GM03348 (cell line): ENCODE results near the gene CCDC102A.

Source experiments
- DNase-seq: peaks from one replicate; pipeline ENCODE4 v3.0.0; 2012; ENCODE audit warnings: low spot score

The CCDC102A gene

DNA sequence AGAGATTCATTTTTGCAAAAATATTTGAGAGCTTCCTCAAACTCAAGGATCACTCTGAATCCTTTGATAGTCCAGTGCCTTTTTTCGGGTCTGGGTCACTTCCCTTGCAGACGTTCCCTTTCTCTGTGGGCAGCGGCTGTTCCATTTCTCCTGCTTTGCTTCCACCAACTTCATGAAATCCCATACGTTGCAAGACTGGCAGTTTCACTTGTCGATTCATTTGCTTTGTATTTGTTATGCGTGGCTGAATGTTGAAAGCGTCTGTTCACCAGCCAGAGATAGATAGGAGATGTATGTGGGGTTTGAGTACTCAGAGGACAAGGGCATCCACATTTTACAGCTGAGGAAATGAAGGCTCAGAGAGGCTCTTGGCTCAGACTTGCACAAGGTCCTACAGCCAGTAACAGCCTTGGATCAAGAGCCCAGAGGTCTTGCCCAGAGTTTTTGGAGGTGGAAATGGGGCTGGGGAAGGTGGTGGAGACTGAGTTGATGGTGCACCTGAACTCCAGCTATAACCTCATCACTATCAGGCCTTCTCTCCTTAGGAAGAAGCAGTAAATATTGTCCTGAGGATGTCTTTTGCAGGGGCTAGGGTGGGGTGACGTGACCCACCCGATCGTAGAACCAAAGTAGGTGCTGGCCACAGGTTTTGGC is 1.3 kb upstream of the CCDC102A start:
- DNase-seq, result no peak

DNA sequence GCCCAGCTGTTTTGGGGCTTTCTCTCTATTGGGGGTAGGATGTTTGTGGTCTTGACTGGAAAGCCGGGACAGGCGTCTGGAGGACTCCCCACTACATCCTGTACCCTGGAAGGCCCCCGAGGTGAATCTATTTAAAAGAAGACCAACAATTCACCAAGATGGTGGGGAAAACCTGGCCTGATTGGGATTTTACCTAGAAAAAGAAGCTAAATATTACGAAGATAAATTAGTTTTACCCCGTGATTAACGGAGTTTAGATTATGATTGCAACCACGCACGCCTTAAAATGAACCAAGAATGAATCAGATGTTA is 779 bp upstream of the CCDC102A start:
- no peak for DNase-seq

DNA sequence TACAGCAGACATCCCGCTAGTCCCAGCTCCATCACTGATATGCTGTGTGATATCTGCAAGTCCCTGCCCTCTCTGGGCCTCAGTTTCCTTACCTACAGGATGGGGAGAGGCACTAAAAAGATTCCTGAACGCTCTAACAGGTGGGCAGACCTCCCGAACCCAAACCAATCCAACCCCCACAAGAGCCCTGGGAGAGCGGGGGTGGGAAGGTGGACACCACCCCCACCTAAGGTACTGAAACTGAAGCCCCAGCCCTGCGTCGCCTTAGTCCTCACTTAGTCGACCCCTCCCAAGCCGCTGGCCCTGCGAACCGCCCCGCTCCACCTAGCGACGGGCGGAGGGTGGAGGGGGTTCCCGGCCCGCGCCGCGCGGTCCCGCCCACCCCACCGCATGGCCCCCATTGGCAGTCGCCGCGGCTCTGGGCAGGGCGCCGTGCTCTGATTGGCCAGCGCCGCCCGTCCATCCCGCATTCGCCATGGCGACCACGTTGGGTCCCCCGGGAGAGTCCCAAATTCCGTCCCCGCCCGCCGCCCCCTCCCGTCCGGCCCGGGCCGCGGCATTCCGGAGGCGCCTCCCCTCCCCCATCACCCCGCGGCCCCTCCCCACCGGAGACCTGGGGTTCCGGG is 578 bp downstream of the CCDC102A start:
- DNase-seq, result peak; percentile 100

DNA sequence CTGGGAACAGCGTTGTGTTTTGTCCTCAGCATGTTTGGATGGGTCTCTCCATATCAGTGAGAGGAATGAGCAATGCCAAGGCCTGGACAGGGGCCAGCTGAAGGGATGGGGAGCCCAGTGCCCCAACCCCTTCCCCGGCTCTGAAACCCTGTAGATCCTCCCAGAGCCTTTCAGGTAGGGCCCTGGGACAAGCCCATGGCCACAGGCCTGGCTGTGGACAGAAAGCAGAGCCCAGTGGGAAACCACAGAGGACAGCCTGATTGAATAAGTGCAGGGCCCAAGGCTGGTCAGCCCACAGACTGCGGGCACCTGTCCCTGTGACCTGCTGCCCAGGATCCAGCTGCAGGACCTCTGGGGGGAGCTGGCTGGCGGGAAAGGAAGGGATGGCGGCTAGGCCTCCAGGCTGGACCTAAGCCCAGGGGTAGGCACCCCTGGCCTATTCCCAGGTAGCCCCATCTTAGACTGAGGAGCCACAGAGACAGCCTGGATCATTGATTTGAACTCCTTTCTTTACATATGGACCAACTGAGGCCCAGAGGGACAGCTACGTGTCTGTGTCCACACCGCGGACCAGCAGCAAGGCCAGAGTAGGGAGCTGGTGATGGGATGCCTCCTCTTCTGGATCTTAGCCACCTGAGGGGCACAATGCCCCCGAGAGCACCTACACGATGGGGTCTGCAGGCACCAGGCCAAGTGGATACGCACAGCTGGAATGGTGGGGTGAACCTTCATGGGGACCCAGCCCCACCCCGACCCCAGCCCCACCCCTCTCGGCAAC is 1.3 kb downstream of the CCDC102A start:
- no peak for DNase-seq

DNA sequence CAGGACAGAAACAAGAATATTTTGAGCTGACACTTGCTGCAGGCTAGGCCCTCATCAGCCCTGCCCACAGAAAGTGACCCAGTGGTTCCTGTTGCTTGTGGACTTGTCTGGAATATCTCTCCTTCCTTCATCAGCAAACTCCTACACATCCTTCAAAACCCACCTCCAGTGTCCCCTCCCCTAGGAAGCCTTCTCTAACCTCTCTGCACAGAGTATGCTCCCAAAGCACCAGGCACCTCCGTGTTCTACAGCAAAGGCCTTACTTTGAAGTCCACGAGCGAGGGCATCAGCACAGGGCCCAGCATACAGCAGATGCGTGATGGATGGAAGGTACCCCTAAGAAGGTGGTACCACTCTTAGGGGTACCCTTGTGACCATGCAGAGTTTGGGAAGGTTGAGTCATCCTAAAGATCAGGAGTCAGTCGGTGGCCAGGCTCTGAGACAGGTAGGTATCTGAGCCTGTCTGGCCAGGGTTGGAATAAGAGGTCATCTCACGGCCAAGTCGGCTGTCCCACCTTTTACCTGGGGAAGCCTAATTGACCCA is 2.0 kb downstream of the CCDC102A start:
- no peak for DNase-seq

GRCh38 chr16:57533431-57534336 is 2.7 kb downstream of the CCDC102A start:
- peak; percentile 23 for DNase-seq

- DNase-seq, result no peak
These were observed 4.1 kb downstream of the CCDC102A start for GRCh38 chr16:57532266-57532625.

DNA sequence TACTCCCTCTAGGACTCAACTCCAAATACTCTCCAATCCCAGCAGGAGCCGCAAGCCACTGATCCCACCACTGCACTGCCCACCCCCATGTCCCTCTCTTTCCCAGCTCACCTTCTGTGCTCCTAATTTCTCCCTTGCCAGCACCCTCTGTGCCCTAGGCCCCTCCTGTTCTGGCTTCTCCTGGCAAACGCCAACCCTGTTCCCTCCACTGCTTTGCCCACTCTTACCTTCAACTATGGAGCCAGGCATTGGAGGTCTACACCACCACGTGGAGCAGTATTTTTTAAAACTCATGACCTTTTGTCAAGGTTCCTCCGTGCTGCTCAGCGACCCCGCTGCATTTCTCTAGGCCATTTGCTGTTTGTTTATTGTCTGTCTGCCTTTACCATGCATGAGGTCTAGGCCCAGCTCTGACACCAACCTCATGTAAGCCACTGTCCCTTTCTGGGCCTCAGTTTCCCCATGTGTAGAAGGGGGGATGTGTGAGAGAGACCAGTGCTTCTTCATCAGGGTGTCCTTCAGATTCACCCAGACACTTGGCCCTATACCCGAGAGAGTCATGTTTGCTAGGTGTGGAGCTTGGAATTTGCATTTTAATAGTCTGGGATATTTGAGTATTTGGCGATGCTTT is 4.6 kb downstream of the CCDC102A start:
- DNase-seq, result no peak

GRCh38 chr16:57531253-57531575 is 5.2 kb downstream of the CCDC102A start:
- DNase-seq, result no peak

DNA sequence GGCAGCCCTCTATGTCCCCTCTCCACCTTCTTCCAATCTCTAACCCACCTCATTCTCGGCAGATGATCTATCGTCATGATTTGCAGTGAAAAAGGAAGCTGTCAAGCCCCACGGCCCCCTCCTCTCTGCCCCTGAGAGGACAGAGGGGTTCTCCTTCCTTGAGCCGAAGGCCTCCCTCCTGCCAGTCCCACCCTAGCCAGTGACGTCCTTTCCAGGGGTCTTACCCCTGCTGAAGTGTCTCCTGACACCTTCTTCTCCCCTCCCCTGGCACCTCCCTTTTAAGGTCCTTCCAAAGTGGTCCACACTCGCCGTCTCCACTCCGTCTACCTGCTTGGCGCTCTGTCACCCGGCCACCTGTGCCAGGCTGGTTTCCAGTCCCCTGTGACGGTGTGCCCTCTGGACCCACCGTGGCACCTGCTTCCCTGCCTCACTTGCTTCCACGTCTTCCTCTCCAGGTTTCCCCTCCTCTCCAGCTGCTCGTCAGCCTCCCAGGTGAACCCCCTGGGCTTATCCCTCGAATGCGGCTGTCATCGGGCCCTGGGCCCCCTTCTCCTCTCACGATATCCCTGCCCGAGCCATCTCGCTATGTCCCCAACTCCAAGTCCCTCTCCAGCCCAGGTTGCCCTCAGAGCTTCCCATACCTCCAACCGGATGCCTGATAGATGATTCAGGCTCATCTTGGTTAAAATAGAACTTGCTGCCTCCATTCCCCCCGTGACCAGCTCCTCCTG is 5.7 kb downstream of the CCDC102A start:
- DNase-seq, result no peak

GRCh38 chr16:57530104-57530521 is 6.3 kb downstream of the CCDC102A start:
- peak; percentile 48 for DNase-seq

- no peak for DNase-seq
These were observed 6.8 kb downstream of the CCDC102A start for GRCh38 chr16:57529391-57530103.

GRCh38 chr16:57528499-57529390 is 7.6 kb downstream of the CCDC102A start:
- no peak for DNase-seq

DNA sequence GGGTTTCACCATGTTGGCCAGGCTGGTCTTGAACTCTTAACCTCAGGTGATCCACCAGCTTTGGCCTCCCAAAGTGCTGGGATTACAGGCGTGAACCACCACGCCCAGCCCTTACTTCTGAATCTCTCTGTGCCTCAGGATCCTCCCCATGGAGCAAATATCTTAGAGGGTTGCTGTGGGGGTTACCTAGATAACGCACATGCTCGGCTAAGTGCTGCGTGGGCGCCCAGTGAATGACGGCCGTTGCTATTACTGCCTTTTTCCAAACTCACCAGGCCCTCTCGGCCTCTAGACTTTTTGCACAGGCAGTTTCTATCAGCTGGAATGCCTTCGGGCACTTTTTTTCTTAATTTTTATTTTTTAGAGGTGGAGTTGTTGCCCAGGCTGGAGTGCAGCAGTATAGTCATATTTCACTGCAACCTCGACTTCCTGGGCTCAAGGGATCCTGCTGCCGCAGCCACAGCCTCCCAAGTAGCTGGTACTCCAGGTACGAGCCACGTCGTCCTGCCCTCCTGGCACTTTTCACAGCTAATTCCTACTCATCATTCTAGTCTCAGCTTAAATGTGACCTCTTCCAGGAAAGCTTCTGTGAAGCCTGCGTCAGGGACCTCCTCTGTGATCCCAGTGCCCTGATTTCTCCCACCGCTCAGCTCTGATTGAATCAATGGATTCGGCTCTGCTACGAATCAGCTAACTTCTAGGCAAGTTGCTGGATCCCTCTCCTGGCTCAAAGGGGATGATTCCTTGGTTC is 8.6 kb downstream of the CCDC102A start:
- DNase-seq, result no peak

DNA sequence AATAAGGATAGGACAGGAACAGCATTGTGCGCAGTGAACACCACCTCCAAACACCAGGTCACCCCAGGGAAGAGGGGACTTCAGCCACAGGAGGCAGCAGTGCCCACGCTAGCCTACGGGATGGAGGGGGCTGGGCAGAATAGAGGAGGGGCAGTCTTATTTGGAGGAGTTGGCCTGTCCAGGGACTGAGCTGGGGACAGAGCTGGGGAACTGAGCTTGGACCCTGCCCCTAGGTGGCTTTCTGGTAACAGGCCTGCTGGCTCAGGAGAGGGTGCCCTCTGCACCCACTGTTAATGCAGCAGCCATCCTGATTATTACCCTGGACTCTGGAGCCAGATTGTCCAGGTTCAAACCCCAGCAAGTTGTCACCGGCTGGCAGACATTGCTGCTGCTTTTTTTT is 9.3 kb downstream of the CCDC102A start:
- no peak for DNase-seq

DNA sequence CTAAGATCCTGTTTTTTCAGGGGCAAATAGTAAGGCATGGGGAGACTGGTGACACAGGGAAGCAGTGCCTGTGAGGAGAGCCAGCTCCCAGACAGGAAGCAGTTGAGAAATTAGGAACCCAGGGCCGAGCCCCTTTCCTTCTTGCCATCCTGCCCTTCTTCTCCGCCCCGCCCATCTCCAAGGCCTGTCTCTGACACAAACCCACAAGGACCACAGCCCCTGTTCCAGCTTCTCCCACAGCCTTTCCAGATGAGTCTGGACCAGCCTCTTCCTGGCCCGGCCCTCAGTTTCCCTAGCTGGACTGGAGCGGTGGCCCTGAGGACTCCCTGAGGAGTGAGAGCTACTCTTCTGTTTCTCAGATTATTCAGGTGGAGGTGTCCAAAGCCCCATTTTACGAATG is 9.9 kb downstream of the CCDC102A start:
- DNase-seq, result no peak

DNA sequence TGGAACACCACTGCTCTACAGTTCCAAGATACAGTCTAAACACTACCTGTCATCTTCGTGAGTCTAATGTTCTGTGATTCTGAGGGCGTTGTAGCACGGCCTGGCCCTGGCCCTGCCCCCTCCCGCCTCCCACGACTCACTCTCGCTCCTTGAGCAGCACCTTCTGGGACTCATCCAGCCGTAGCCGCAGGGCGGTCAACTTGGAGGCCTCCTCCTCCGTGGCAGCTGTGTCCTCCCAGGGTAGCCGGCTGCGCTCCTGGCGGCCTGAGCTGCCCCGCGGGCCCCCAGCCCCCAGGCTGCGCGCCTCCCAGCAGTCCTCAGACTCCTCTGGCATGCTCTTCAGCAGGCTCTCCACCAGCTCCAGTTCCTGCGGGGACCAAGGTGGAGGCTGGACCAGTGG is 10.6 kb downstream of the CCDC102A start:
- no peak for DNase-seq

- DNase-seq, result no peak
These were observed 13.4 kb downstream of the CCDC102A start for GRCh38 chr16:57522960-57523359.
